Left ventricle myocardium inferior (tissue), 1 donor: ENCODE data around the gene COX7A2. TPM values are rescaled to one million over a fixed set of nuclear protein-coding genes. Genes with fewer than 3 reads are reported as not detected.

Source experiments
- DNase-seq: peaks from one replicate; pipeline ENCODE4 v3.0.0-alpha.2; 2020
- H3K27ac ChIP-seq: fragments of 200-600 bp; replicated peaks from 2 replicates; pipeline ENCODE4 v1.8.0; 2021
- H3K27me3 ChIP-seq: fragments of 200-600 bp; 2 replicates; pipeline ENCODE4 v1.8.0; 2021; ENCODE audit warnings: low read depth
- H3K36me3 ChIP-seq: fragments of 200-600 bp; 2 replicates; pipeline ENCODE4 v1.8.0; 2021
- H3K4me1 ChIP-seq: fragments of 200-600 bp; 2 replicates; pipeline ENCODE4 v1.8.0; 2021
- H3K4me3 ChIP-seq: fragments of 200-600 bp; 2 replicates; pipeline ENCODE4 v1.8.0; 2021; ENCODE audit warnings: mild to moderate bottlenecking, moderate library complexity
- H3K9me3 ChIP-seq: fragments of 200-600 bp; replicated peaks from 2 replicates; pipeline ENCODE4 v1.8.0; 2021
- intact Hi-C: fragments of 100-400 bp; cut with micrococcal nuclease; formaldehyde crosslinking; loops from one replicate; pipeline ENCODE4 v1.11.0; 2022
- total RNA-seq: library from RNA; stranded (reverse); fragmentation: NEBNext Ultra II Directional; extraction: Animal tissue kit (Norgen Biotek cat#: 25700); gene quantifications from one replicate; pipeline ENCODE4 v1.2.1, GENCODE V29; 2021
- TF ChIP-seq, protein P1 (sequence below): fragments of 200-600 bp; IDR thresholded peaks from 2 replicates; pipeline ENCODE4 v1.8.0; 2021; ENCODE audit warnings: antibody characterized with exemption, mild to moderate bottlenecking, borderline replicate concordance
- donor health status: DM: no; HTN: yes; CAD: no; lungs with severe emphysema.

COX7A2 gene
- total RNA-seq, 1 donor from 2014 or later: 1,008 TPM

DNA sequence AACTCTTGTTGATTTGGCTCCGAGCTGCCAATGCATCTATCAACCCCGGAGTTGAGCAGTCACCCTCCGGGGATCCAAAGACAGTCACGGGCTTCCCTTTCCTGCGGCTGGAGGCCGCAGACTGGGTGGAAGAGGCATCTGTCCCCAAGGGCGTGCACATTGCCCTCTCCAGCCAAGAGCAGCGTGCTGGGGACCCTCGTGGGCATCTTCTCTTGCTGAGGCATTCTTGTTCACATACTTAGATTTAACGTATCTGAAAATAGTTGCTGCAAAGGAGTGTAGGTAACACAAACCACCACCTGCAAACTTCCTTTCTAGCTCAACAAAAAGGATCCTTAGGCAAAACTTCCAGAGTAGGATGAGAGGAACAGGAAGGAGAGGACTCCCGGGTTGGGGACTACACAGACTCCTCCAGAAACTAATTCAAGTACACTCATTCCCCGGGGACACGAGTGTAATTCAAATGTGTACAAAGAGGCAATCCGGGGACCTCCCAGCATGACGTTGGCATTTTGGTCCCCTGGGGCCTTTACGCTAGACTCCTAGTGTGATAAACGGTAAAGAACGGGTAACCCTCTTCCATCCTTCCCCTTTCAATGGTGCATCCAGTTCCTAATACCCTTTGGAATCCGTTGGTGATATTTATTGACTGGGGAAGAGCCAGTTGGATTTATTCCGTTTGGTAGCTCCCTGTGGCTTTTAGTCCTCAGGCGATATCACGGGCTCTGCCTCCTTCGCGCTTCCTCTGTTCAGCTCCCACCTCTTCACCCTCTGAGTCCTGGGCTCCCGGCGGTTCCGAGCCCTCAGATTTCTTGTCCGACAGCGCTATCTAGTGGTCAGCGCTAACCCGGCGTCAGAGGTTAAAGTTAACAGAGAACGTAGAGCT is 35.1 kb downstream of the COX7A2 start:
- Histone ChIP-seq H3K36me3 (no peaks in the 10 kb centered on the region), H3K27ac (peak overlapping the region; percentile 63), H3K4me3 (peak overlapping the region; percentile 60), H3K9me3 (no peaks in the 10 kb centered on the region), H3K4me1 (peaks cover 80% of the 10 kb centered on the region), H3K27me3 (peaks cover 51% of the 10 kb centered on the region)
- TF ChIP-seq, protein P1, sequence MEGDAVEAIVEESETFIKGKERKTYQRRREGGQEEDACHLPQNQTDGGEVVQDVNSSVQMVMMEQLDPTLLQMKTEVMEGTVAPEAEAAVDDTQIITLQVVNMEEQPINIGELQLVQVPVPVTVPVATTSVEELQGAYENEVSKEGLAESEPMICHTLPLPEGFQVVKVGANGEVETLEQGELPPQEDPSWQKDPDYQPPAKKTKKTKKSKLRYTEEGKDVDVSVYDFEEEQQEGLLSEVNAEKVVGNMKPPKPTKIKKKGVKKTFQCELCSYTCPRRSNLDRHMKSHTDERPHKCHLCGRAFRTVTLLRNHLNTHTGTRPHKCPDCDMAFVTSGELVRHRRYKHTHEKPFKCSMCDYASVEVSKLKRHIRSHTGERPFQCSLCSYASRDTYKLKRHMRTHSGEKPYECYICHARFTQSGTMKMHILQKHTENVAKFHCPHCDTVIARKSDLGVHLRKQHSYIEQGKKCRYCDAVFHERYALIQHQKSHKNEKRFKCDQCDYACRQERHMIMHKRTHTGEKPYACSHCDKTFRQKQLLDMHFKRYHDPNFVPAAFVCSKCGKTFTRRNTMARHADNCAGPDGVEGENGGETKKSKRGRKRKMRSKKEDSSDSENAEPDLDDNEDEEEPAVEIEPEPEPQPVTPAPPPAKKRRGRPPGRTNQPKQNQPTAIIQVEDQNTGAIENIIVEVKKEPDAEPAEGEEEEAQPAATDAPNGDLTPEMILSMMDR: peak; percentile 88
- intact Hi-C loops: loop anchor here (10.0 kb wide), 1 partner anchor 1124 kb away; no protein-coding TSS in a partner anchor
- peak; percentile 83 for DNase-seq

DNA sequence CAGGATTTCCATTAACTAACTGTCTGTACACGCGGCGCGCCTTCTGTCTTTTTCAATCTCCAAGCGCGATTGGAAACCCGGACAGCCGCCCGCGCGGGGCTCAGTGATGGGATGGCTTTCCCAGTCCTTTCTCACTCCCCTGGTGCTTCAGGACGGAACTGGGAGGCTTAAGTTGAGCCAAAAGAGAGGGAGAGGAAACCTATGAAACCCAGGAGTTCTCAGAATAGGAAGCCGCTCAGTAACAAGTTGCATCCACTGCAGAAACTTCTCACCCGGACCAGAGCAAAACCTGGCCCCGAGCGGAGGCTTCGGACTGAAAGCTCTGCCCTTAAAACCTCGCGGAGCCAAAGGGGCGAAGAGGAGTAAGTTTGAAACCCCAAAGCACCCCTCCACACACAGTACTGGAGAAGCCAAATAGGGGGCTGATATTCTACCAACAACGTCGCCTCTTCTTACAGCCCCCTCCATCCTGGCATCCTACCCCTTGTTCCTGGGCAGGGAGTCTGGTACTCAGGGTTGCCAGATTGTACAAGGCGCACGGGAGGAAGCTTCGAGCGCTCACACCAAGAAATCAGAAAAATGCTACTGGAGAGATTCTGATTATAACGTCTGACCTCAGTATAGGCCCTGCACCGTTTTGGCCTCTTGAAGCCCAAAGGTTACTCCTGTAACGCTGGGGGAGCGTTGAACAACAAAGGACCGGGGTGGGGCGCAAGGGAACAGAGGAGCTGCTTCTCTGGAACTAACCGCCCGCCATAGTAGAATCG is 36.8 kb downstream of the COX7A2 start:
- H3K36me3 ChIP-seq: no peaks in the 10 kb centered on the region
- peaks cover 69% of the 10 kb centered on the region for H3K27me3 ChIP-seq
- peak overlapping the region; percentile 71 for H3K4me3 ChIP-seq
- H3K4me1 ChIP-seq: peaks cover 70% of the 10 kb centered on the region
- no peaks in the 10 kb centered on the region for H3K9me3 ChIP-seq
- no peak for DNase-seq
- intact Hi-C loops: loop anchor here (10.0 kb wide), 1 partner anchor 1122 kb away; no protein-coding TSS in a partner anchor
- H3K27ac ChIP-seq: peak overlapping the region; percentile 76
- TF ChIP-seq, protein P1: no peak

DNA sequence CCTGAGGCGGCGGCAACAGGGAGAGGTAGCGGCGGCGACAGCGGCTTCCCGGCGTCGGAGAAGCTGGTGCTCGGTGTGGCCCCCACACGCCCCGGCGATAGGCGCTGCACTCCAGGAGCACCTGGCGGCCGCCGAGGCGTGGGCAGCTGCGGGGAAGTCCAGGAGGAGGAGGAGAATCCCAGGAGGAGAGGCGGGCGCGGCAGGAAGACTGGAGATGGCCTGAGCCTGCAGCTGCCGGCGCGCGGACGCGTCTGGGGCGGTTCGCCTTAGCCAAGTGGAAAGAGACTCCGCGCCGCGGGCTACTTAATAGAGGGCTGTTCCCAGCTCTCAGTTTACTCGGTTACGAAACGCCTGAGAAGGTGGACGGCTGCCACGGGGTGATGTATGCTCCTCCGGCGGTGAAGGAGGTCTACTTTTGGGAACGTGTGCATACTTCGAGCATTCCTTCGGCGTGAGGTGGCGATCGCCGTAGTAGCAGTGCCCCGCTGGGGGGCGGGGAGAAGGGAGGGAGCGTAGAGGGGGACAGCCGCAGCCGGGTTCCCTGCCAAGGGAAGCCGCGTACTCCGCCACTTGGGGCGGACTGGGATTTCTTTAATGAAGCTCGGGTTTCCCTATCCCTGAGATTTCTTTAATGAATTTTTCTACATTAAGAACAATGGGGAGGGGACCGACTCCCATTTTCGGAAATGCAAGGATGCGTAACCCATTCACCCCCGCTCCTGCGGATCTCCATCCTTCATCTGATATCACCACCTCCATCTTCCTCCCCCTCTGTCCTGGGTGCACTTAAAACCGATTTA is 37.6 kb downstream of the COX7A2 start, which contains the start of gene COL12A1:
Gene COL12A1 (minus strand): TSS at position 278 of the 800 bp plus-strand sequence. CDS start 3,261 bp downstream, outside the sequence.
- TF ChIP-seq, protein P1: no peak
- Histone ChIP-seq H3K36me3 (no peaks in the 10 kb centered on the region), H3K27me3 (peaks cover 77% of the 10 kb centered on the region), H3K4me3 (peak within 1 kb of the TSS; percentile 71), H3K27ac (peak within 1 kb of the TSS; percentile 76), H3K9me3 (no peaks in the 10 kb centered on the region), H3K4me1 (peaks cover 67% of the 10 kb centered on the region)
- intact Hi-C loops: loop anchor here (10.0 kb wide), 1 partner anchor 1121 kb away; no protein-coding TSS in a partner anchor
- DNase-seq: peak; percentile 91

DNA sequence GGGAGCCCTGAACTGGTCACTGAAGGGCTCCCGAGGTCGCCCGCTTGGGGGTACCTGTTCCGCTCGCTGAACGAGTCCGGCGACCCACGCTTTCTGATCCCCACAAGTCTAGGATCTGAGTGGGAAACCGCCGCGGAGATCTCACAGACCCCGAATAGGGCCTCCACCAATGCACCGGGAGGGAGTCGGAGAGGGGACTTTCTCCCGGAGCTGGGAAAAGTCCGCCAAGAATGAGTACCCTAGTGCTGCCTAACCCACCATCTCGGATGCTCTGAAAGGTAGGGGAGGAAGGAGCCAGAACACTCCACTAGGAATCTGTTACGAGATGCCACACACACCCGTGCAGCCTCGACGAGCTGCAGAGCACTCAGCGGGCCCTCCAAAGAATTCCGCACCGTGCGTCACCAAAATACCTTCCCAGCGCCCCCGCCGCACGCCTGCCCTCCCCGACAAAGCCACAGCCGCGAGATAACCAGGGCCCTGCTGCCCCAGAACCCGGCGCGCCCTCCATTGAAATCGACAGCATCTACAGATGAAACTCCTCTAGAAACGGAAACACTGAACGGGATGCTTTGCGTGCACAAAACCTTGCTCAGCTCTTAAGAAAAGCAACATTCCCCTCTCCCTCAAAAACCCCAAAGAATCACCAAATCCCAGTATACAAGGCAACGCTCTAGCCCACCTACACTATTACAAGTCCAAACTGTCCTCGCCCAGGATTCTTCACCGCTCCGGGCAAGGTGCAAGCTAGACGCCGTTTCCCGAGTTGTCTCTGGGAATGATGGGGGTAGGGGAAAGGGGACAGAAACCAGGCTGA is 38.4 kb downstream of the COX7A2 start:
- no peak for DNase-seq
- Histone ChIP-seq H3K4me1 (peaks cover 67% of the 10 kb centered on the region), H3K9me3 (no peaks in the 10 kb centered on the region), H3K27me3 (peaks cover 85% of the 10 kb centered on the region), H3K4me3 (peak overlapping the region; percentile 71), H3K36me3 (no peaks in the 10 kb centered on the region), H3K27ac (peak overlapping the region; percentile 76)
- intact Hi-C loops: loop anchor here (10.0 kb wide), 1 partner anchor 1120 kb away; no protein-coding TSS in a partner anchor
- TF ChIP-seq, protein P1: no peak
